Measurements from ENCODE around the gene PSMA7.
"Not testable (repeated sequence)": the region's sequence is repeated elsewhere in the genome, so short reads cannot be mapped to it uniquely, and the experiment has no call there.

PSMA7 gene

GRCh38 chr20:62151835-62152364 lies 8.7 kb upstream of the PSMA7 start:
- no peak for DNase-seq

GRCh38 chr20:62151225-62151624 lies 8.0 kb upstream of the PSMA7 start:
- no peak for DNase-seq

GRCh38 chr20:62150310-62150575 lies 7.0 kb upstream of the PSMA7 start:
- no peak for DNase-seq

GRCh38 chr20:62149532-62150309 lies 6.5 kb upstream of the PSMA7 start:
- DNase-seq = no peak

GRCh38 chr20:62148908-62149314 lies 5.7 kb upstream of the PSMA7 start:
- DNase-seq = no peak

GRCh38 chr20:62148383-62148782 lies 5.2 kb upstream of the PSMA7 start:
- not testable (repeated sequence) for DNase-seq

- DNase-seq = no peak
Measured at GRCh38 chr20:62147528-62147927, 4.3 kb upstream of the PSMA7 start.

GRCh38 chr20:62147125-62147524 lies 3.9 kb upstream of the PSMA7 start:
- DNase-seq = no peak

- no peak for DNase-seq
Measured at GRCh38 chr20:62146019-62146755, 3.0 kb upstream of the PSMA7 start.

- DNase-seq = no peak
Measured at GRCh38 chr20:62145688-62146018, 2.5 kb upstream of the PSMA7 start.

GRCh38 chr20:62143957-62144825 lies 997 bp upstream of the PSMA7 start:
- peak; percentile 69 for DNase-seq

- DNase-seq = peak; percentile 15
Measured at GRCh38 chr20:62142252-62143080, 728 bp downstream of the PSMA7 start.

GRCh38 chr20:62141397-62142251 lies 1.6 kb downstream of the PSMA7 start:
- DNase-seq = peak; percentile 45

GRCh38 chr20:62141043-62141396 lies 2.2 kb downstream of the PSMA7 start:
- no peak for DNase-seq

- no peak for DNase-seq
Measured at GRCh38 chr20:62139636-62140035, 3.6 kb downstream of the PSMA7 start.

- DNase-seq = no peak
Measured at GRCh38 chr20:62138912-62139311, 4.3 kb downstream of the PSMA7 start.

- DNase-seq = no peak
Measured at GRCh38 chr20:62138204-62138543, 5.0 kb downstream of the PSMA7 start.

- no peak for DNase-seq
Measured at GRCh38 chr20:62137478-62138203, 5.6 kb downstream of the PSMA7 start.

- no peak for DNase-seq
Measured at GRCh38 chr20:62137092-62137384, 6.2 kb downstream of the PSMA7 start.

- peak; percentile 67 for DNase-seq
Measured at GRCh38 chr20:62136283-62137091, 6.7 kb downstream of the PSMA7 start.

Data from stimulated activated CD4-positive, alpha-beta T cell treated with anti-CD3 and anti-CD28 coated beads, Interleukin-4, amount 100 ng/mL, for 24 hours (primary cell).